NCI-H460 (cell line): ENCODE results near the gene RGS17. TPM values are rescaled to one million over a fixed set of nuclear protein-coding genes. Genes with fewer than 3 reads are reported as not detected.

ENCODE experiments used
- DNase-seq: peaks from one replicate; pipeline ENCODE4 v3.0.0-alpha.2; 2016; ENCODE audit warnings: low read depth; ENCODE audit errors: extremely low read depth
- small RNA-seq, 2 experiments: library from RNA; depleted of rRNA; stranded (forward); fragments of <200 nt; gene quantifications; one replicate each; pipeline ENCODE3, GENCODE V24; 2014
- total RNA-seq: library from RNA; depleted of rRNA; stranded (reverse); fragments of >200 nt; shearing (Covaris generic); gene quantifications from 2 replicates; pipeline ENCODE4 v1.2.3, GENCODE V29; 2014; rRNA removed

The RGS17 gene
- total RNA-seq, 1 experiment from 2014 or later, result 0.20 TPM

- no peak for DNase-seq
Observed at GRCh38 chr6:152959333-152959732, 171.7 kb downstream of the RGS17 start.

GRCh38 chr6:152957796-152958195 lies 173.3 kb downstream of the RGS17 start:
- DNase-seq, result no peak

Small RNA genes within 50 kb of the gene (small RNA-seq; reads per million reads assigned to genes)
- gene AL080276.1, result 0 to 0.06 reads per million in 2 experiments
- 0 reads per million in 2 experiments for gene RNA5SP224

Other genes with a start within 250 kb of the RGS17 start
- gene FBXO5, start 148.2 kb downstream of the RGS17 start, total RNA-seq, result 23.7 and 27.0 TPM in 2 replicates
- 14.8 and 18.0 TPM in 2 replicates for gene MTRF1L, start 128.6 kb downstream of the RGS17 start, total RNA-seq